Measurements from ENCODE around the gene MLLT6.

The MLLT6 gene

GRCh38 chr17:38676706-38677504 is 28.2 kb upstream of the MLLT6 start:
- no peak overlapping the region for H3K4me3 ChIP-seq (replicated peaks in 1 of 2; ENCODE audit: low read depth in 2 of 2, low read length in 2 of 2)
- DNase-seq (ENCODE audit: low read depth in 2 of 2): peak; percentile 88
- TF ChIP-seq CTCF (IDR thresholded peaks at IDR 0.05; ENCODE audit: low read depth, low read length): peak; percentile 95

GRCh38 chr17:38677819-38678218 is 27.3 kb upstream of the MLLT6 start:
- no peak for DNase-seq (ENCODE audit: low read depth in 2 of 2)
- no peak overlapping the region for H3K4me3 ChIP-seq (replicated peaks in 1 of 2; ENCODE audit: low read depth in 2 of 2, low read length in 2 of 2)
- TF ChIP-seq CTCF (IDR thresholded peaks at IDR 0.05; ENCODE audit: low read depth, low read length): no peak

- no peak overlapping the region for H3K4me3 ChIP-seq (replicated peaks in 1 of 2; ENCODE audit: low read depth in 2 of 2, low read length in 2 of 2)
- no peak for TF ChIP-seq CTCF (IDR thresholded peaks at IDR 0.05; ENCODE audit: low read depth, low read length)
- no peak for DNase-seq (ENCODE audit: low read depth in 2 of 2)
Observed at GRCh38 chr17:38681096-38681495, 24.0 kb upstream of the MLLT6 start.

- DNase-seq (ENCODE audit: low read depth in 2 of 2): no peak
- TF ChIP-seq CTCF (IDR thresholded peaks at IDR 0.05; ENCODE audit: low read depth, low read length): no peak
- H3K4me3 ChIP-seq (replicated peaks in 1 of 2; ENCODE audit: low read depth in 2 of 2, low read length in 2 of 2): no peak overlapping the region
Observed at GRCh38 chr17:38685491-38685890, 19.6 kb upstream of the MLLT6 start.

- TF ChIP-seq CTCF (IDR thresholded peaks at IDR 0.05; ENCODE audit: low read depth, low read length): no peak
- no peak overlapping the region for H3K4me3 ChIP-seq (replicated peaks in 1 of 2; ENCODE audit: low read depth in 2 of 2, low read length in 2 of 2)
- peak; percentile 57 to 77 for DNase-seq (ENCODE audit: low read depth in 2 of 2)
Observed at GRCh38 chr17:38687286-38687685, 17.8 kb upstream of the MLLT6 start.

- DNase-seq (ENCODE audit: low read depth in 2 of 2): no peak
- no peak overlapping the region for H3K4me3 ChIP-seq (replicated peaks in 1 of 2; ENCODE audit: low read depth in 2 of 2, low read length in 2 of 2)
- no peak for TF ChIP-seq CTCF (IDR thresholded peaks at IDR 0.05; ENCODE audit: low read depth, low read length)
Observed at GRCh38 chr17:38690386-38690785, 14.7 kb upstream of the MLLT6 start.

- no peak for TF ChIP-seq CTCF (IDR thresholded peaks at IDR 0.05; ENCODE audit: low read depth, low read length)
- no peak overlapping the region for H3K4me3 ChIP-seq (replicated peaks in 1 of 2; ENCODE audit: low read depth in 2 of 2, low read length in 2 of 2)
- no peak for DNase-seq (ENCODE audit: low read depth in 2 of 2)
Observed at GRCh38 chr17:38691154-38691553, 13.9 kb upstream of the MLLT6 start.
